Astrocyte (in vitro differentiated cells and primary cell): ENCODE measurements around the gene PLCH1. TPM values are rescaled to one million over a fixed set of nuclear protein-coding genes. Genes with fewer than 3 reads are reported as not detected.

Experiments
- DNase-seq: peaks from one replicate; pipeline ENCODE4 v3.0.0-alpha.2; 2010; ENCODE audit warnings: low read depth
- FAIRE-seq: peaks from 2 replicates; lab custom pipeline; 2011; peaks lifted over from hg19 to GRCh38; lab: Jason Lieb, UNC
- H2AFZ ChIP-seq: 2 replicates; pipeline ENCODE4 v1.6.0; 2012; ENCODE audit warnings: low read depth, low read length, inconsistent platforms
- H3K27ac ChIP-seq: 2 replicates; pipeline ENCODE4 v1.5.1; 2011; ENCODE audit warnings: low read depth, low read length, inconsistent platforms
- H3K27me3 ChIP-seq: 2 replicates; pipeline ENCODE4 v1.6.0; 2011; ENCODE audit warnings: low read length, inconsistent platforms; ENCODE audit not compliant: insufficient read depth
- H3K36me3 ChIP-seq: 2 replicates; pipeline ENCODE4 v1.5.1; 2011; ENCODE audit warnings: low read length, inconsistent platforms; ENCODE audit not compliant: insufficient read depth
- H3K4me1 ChIP-seq: 2 replicates; pipeline ENCODE4 v1.5.1; 2011; ENCODE audit warnings: low read length, inconsistent platforms; ENCODE audit not compliant: insufficient read depth
- H3K4me2 ChIP-seq: 2 replicates; pipeline ENCODE4 v1.6.0; 2012; ENCODE audit warnings: low read length, inconsistent platforms
- H3K4me3 ChIP-seq: 2 replicates; pipeline ENCODE4 v1.5.1; 2011; ENCODE audit warnings: low read depth, mild to moderate bottlenecking, low read length, inconsistent platforms; ENCODE audit not compliant: insufficient read depth
- H3K79me2 ChIP-seq: 2 replicates; pipeline ENCODE4 v1.6.0; 2012; ENCODE audit warnings: mild to moderate bottlenecking, low read length, inconsistent platforms; ENCODE audit not compliant: insufficient read depth
- H3K9ac ChIP-seq: 2 replicates; pipeline ENCODE4 v1.6.0; 2012; ENCODE audit warnings: mild to moderate bottlenecking, low read length, inconsistent platforms
- H3K9me3 ChIP-seq: 2 replicates; pipeline ENCODE4 v1.5.1; 2012; ENCODE audit warnings: low read depth, mild to moderate bottlenecking, low read length, inconsistent platforms; ENCODE audit not compliant: insufficient read depth
- H4K20me1 ChIP-seq: 2 replicates; pipeline ENCODE4 v1.6.0; 2012; ENCODE audit warnings: low read length, inconsistent platforms; ENCODE audit not compliant: insufficient read depth
- H3K27ac Mint-ChIP-seq: one replicate; pipeline ENCODE4 v1.8.0; 2021; ENCODE audit warnings: mild to moderate bottlenecking, mixed read lengths; ENCODE audit not compliant: unreplicated experiment
- H3K27me3 Mint-ChIP-seq: one replicate; pipeline ENCODE4 v1.8.0; 2021; ENCODE audit warnings: low read depth, mixed read lengths; ENCODE audit not compliant: unreplicated experiment
- H3K36me3 Mint-ChIP-seq: one replicate; pipeline ENCODE4 v1.8.0; 2021; ENCODE audit warnings: low read depth, mixed read lengths; ENCODE audit not compliant: unreplicated experiment
- H3K4me1 Mint-ChIP-seq: one replicate; pipeline ENCODE4 v1.8.0; 2021; ENCODE audit warnings: low read depth, mixed read lengths; ENCODE audit not compliant: unreplicated experiment
- H3K4me3 Mint-ChIP-seq: one replicate; pipeline ENCODE4 v1.8.0; 2021; ENCODE audit warnings: mild to moderate bottlenecking, moderate library complexity, mixed read lengths; ENCODE audit not compliant: unreplicated experiment
- H3K9me3 Mint-ChIP-seq: one replicate; pipeline ENCODE4 v1.8.0; 2021; ENCODE audit warnings: mild to moderate bottlenecking, mixed read lengths; ENCODE audit not compliant: unreplicated experiment
- EZH2 ChIP-seq: IDR thresholded peaks from 2 replicates; pipeline ENCODE4 v1.6.1; 2012; ENCODE audit warnings: mild to moderate bottlenecking, low read length, inconsistent platforms; ENCODE audit not compliant: insufficient read depth
- total RNA-seq: library from RNA; stranded (reverse); gene quantifications from 2 replicates; pipeline ENCODE4 v1.2.1, GENCODE V29; 2021
- TF ChIP-seq, protein P1 (sequence below): IDR thresholded peaks from 2 replicates; pipeline ENCODE4 v1.5.1; 2011; ENCODE audit warnings: low read depth, mild to moderate bottlenecking, inconsistent platforms, low read length, moderate library complexity; ENCODE audit not compliant: insufficient read depth

PLCH1 gene
- total RNA-seq, 1 donor from 2014 or later, result 1.2 TPM

DNA sequence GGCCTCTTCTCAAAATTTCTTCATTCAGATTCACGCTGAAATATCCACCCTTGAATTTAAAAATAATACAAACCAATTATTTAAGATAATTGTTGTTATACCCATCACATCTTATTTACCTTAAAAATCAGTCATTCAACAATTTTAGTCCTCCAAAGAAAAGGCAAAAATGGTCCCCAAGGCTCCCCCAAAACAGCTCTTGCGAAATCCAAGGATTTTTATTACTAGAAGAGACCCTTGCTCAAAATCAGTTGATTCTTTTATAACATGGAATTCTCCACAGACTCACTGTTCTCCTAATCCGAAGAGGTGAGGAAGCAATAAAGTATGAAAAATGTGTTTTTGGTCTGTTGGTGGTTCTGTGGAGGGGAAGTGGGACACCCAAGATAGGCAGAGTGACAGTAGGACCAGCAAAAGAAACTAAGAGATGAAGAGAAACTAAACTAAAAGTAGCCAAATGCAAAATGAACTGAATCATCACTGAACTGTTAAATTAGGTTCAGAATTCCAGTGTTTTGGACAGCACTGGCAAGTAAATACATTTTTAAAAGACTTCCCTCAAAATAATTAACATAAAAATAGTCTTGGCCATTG lies 19.1 kb upstream of the PLCH1 start:
- no peak overlapping the region for H3K4me3 ChIP-seq
- H3K79me2 ChIP-seq, result no peaks in the 10 kb centered on the region
- TF ChIP-seq EZH2, result no peak
- TF ChIP-seq, protein P1, sequence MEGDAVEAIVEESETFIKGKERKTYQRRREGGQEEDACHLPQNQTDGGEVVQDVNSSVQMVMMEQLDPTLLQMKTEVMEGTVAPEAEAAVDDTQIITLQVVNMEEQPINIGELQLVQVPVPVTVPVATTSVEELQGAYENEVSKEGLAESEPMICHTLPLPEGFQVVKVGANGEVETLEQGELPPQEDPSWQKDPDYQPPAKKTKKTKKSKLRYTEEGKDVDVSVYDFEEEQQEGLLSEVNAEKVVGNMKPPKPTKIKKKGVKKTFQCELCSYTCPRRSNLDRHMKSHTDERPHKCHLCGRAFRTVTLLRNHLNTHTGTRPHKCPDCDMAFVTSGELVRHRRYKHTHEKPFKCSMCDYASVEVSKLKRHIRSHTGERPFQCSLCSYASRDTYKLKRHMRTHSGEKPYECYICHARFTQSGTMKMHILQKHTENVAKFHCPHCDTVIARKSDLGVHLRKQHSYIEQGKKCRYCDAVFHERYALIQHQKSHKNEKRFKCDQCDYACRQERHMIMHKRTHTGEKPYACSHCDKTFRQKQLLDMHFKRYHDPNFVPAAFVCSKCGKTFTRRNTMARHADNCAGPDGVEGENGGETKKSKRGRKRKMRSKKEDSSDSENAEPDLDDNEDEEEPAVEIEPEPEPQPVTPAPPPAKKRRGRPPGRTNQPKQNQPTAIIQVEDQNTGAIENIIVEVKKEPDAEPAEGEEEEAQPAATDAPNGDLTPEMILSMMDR, result no peak
- no peaks in the 10 kb centered on the region for H3K27me3 ChIP-seq
- Mint-ChIP-seq H3K9me3 (no peaks in the 10 kb centered on the region), H3K36me3 (no peaks in the 10 kb centered on the region), H3K27me3 (no peaks in the 10 kb centered on the region), H3K4me1 (no peaks in the 10 kb centered on the region), H3K4me3 (no peak overlapping the region), H3K27ac (no peak overlapping the region)
- no peak overlapping the region for H3K9ac ChIP-seq
- no peak for DNase-seq
- H3K27ac ChIP-seq, result no peak overlapping the region
- H3K4me2 ChIP-seq, result no peak overlapping the region
- FAIRE-seq, result no peak
- H3K4me1 ChIP-seq, result no peaks in the 10 kb centered on the region
- no peak overlapping the region for H2AFZ ChIP-seq
- H3K9me3 ChIP-seq, result no peaks in the 10 kb centered on the region
- no peaks in the 10 kb centered on the region for H4K20me1 ChIP-seq
- no peaks in the 10 kb centered on the region for H3K36me3 ChIP-seq

DNA sequence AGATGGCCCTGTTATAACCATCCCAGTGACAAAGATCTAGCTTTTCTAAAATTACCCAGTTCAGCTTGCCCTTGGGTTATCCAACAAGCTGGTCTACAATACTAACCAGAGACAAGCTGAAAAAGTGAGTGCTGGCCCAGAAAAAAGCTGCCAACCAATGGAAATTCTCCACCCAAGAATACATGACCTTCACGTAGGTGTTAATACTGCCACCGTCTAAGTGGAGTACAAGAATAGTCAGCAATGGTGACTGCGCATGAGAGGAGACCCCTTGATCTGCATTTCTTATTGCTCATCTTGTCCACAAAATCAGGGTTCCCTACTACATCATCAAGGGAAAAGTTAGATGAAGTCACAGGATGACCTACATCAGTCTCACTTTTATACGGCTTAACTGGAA lies 15.8 kb upstream of the PLCH1 start:
- H3K4me1 Mint-ChIP-seq, result no peaks in the 10 kb centered on the region

DNA sequence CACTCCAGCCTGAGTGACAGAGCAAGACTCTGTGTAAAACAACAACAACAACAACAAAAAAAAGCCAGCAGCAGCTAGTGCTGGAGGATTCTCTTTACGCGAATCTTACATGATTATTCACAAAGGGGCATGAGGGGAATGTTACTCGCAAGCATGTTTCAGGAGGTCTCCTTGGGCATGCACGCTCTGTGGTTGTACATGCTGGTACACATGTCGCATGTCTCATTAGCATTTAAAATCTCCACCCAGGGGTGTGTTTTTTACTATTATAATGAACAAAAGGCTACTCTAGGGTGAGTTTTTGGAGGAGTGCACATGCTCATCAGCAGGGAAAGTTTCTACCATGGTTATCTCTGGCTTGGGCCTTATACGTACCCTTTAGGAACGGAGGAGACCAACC lies 12.7 kb upstream of the PLCH1 start:
- TF ChIP-seq, protein P1, result no peak
- TF ChIP-seq EZH2, result no peak
- Mint-ChIP-seq H3K4me1 (no peaks in the 10 kb centered on the region), H3K36me3 (no peaks in the 10 kb centered on the region), H3K27ac (no peak overlapping the region), H3K9me3 (no peaks in the 10 kb centered on the region), H3K4me3 (no peak overlapping the region), H3K27me3 (no peaks in the 10 kb centered on the region)
- Histone ChIP-seq H2AFZ (no peak overlapping the region), H3K9me3 (no peaks in the 10 kb centered on the region), H3K27ac (no peak overlapping the region), H4K20me1 (no peaks in the 10 kb centered on the region), H3K36me3 (no peaks in the 10 kb centered on the region), H3K4me3 (no peak overlapping the region), H3K4me1 (no peaks in the 10 kb centered on the region), H3K79me2 (no peaks in the 10 kb centered on the region), H3K4me2 (no peak overlapping the region), H3K9ac (no peak overlapping the region), H3K27me3 (no peaks in the 10 kb centered on the region)
- FAIRE-seq, result no peak
- no peak for DNase-seq

More for the DNA sequence above, 15.8 kb upstream of the PLCH1 start:
- H3K36me3 Mint-ChIP-seq, result no peaks in the 10 kb centered on the region
- no peaks in the 10 kb centered on the region for H3K79me2 ChIP-seq
- TF ChIP-seq EZH2, result no peak
- TF ChIP-seq, protein P1, result no peak
- no peak overlapping the region for H3K4me2 ChIP-seq
- H3K27me3 ChIP-seq, result no peaks in the 10 kb centered on the region
- H3K27ac Mint-ChIP-seq, result no peak overlapping the region
- H3K36me3 ChIP-seq, result no peaks in the 10 kb centered on the region
- no peak for DNase-seq
- H2AFZ ChIP-seq, result no peak overlapping the region
- H3K4me3 Mint-ChIP-seq, result no peak overlapping the region
- H3K9ac ChIP-seq, result no peak overlapping the region
- no peaks in the 10 kb centered on the region for H3K9me3 ChIP-seq
- H3K4me1 ChIP-seq, result no peaks in the 10 kb centered on the region
- H3K27me3 Mint-ChIP-seq, result no peaks in the 10 kb centered on the region
- H3K9me3 Mint-ChIP-seq, result no peaks in the 10 kb centered on the region
- no peak overlapping the region for H3K4me3 ChIP-seq
- no peaks in the 10 kb centered on the region for H4K20me1 ChIP-seq
- H3K27ac ChIP-seq, result no peak overlapping the region
- no peak for FAIRE-seq
